ENCODE data around the gene TWIST2. TPM values are rescaled to one million over a fixed set of nuclear protein-coding genes. Genes with fewer than 3 reads are reported as not detected.

Gene TWIST2
- polyA plus RNA-seq, 1 donor from 2014 or later: not detected

GRCh38 chr2:238822955-238823354, 24.9 kb upstream of the TWIST2 start:
- Histone ChIP-seq H3K9me3 (ENCODE audit: low read length) (peaks cover 12% of the 10 kb centered on the region), H3K4me2 (ENCODE audit: low read length) (no peak overlapping the region), H3K27ac (ENCODE audit: low read length) (no peak overlapping the region), H3F3A (ENCODE audit: insufficient read depth, low read length, poor library complexity, severe bottlenecking) (no peaks in the 10 kb centered on the region), H3K36me3 (ENCODE audit: insufficient read depth, low read length) (no peaks in the 10 kb centered on the region), H3K9ac (ENCODE audit: low read length) (no peak overlapping the region), H3K27me3 (ENCODE audit: insufficient read depth, low read depth, low read length) (no peaks in the 10 kb centered on the region), H3K9me2 (ENCODE audit: insufficient read depth, low read length) (no peaks in the 10 kb centered on the region), H3K4me3 (ENCODE audit: low read length) (no peak overlapping the region), H3K79me2 (replicated peaks; ENCODE audit: insufficient read depth, low read length) (no peaks in the 10 kb centered on the region), H4K20me1 (ENCODE audit: insufficient read depth) (no peaks in the 10 kb centered on the region), H2AFZ (ENCODE audit: low read depth, low read length) (no peak overlapping the region)
- no peak for TF ChIP-seq TAF1 (IDR thresholded peaks at IDR 0.05; ENCODE audit: low read depth)
- no peak for TF ChIP-seq EZH2 (IDR thresholded peaks at IDR 0.05; ENCODE audit: borderline replicate concordance, insufficient read depth, low read length, poor library complexity, severe bottlenecking)

GRCh38 chr2:238831177-238831576, 16.7 kb upstream of the TWIST2 start:
- Histone ChIP-seq H3K36me3 (ENCODE audit: insufficient read depth, low read length) (no peaks in the 10 kb centered on the region), H3K9me3 (ENCODE audit: low read length) (no peaks in the 10 kb centered on the region), H3K9me2 (ENCODE audit: insufficient read depth, low read length) (no peaks in the 10 kb centered on the region), H3K9ac (ENCODE audit: low read length) (no peak overlapping the region), H3F3A (ENCODE audit: insufficient read depth, low read length, poor library complexity, severe bottlenecking) (no peaks in the 10 kb centered on the region), H3K4me2 (ENCODE audit: low read length) (no peak overlapping the region), H3K4me3 (ENCODE audit: low read length) (no peak overlapping the region), H2AFZ (ENCODE audit: low read depth, low read length) (no peak overlapping the region), H3K27me3 (ENCODE audit: insufficient read depth, low read depth, low read length) (no peaks in the 10 kb centered on the region), H4K20me1 (ENCODE audit: insufficient read depth) (no peaks in the 10 kb centered on the region), H3K79me2 (replicated peaks; ENCODE audit: insufficient read depth, low read length) (no peaks in the 10 kb centered on the region), H3K27ac (ENCODE audit: low read length) (no peak overlapping the region)
- no peak for TF ChIP-seq EP300 (conservative IDR thresholded peaks at IDR 0.05; ENCODE audit: poor library complexity, severe bottlenecking)
- TF ChIP-seq MXI1 (conservative IDR thresholded peaks at IDR 0.05; ENCODE audit: poor library complexity, severe bottlenecking): no peak
- TF ChIP-seq SMC3 (conservative IDR thresholded peaks at IDR 0.05; ENCODE audit: poor library complexity): no peak
- no peak for TF ChIP-seq EZH2 (IDR thresholded peaks at IDR 0.05; ENCODE audit: borderline replicate concordance, insufficient read depth, low read length, poor library complexity, severe bottlenecking)
- TF ChIP-seq RAD21 (conservative IDR thresholded peaks at IDR 0.05): no peak
- TF ChIP-seq REST (IDR thresholded peaks at IDR 0.05; ENCODE audit: borderline replicate concordance): no peak
- TF ChIP-seq TAF1 (IDR thresholded peaks at IDR 0.05; ENCODE audit: low read depth): no peak
- TF ChIP-seq POLR2AphosphoS5 (IDR thresholded peaks at IDR 0.05): no peak

GRCh38 chr2:238834982-238835381, 12.9 kb upstream of the TWIST2 start:
- Histone ChIP-seq H3F3A (ENCODE audit: insufficient read depth, low read length, poor library complexity, severe bottlenecking) (no peaks in the 10 kb centered on the region), H3K9me3 (ENCODE audit: low read length) (no peaks in the 10 kb centered on the region), H2AFZ (ENCODE audit: low read depth, low read length) (no peak overlapping the region), H4K20me1 (ENCODE audit: insufficient read depth) (no peaks in the 10 kb centered on the region), H3K36me3 (ENCODE audit: insufficient read depth, low read length) (no peaks in the 10 kb centered on the region), H3K4me3 (ENCODE audit: low read length) (no peak overlapping the region), H3K9me2 (ENCODE audit: insufficient read depth, low read length) (no peaks in the 10 kb centered on the region), H3K27ac (ENCODE audit: low read length) (no peak overlapping the region), H3K4me2 (ENCODE audit: low read length) (no peak overlapping the region), H3K9ac (ENCODE audit: low read length) (no peak overlapping the region), H3K79me2 (replicated peaks; ENCODE audit: insufficient read depth, low read length) (no peaks in the 10 kb centered on the region), H3K27me3 (ENCODE audit: insufficient read depth, low read depth, low read length) (no peaks in the 10 kb centered on the region)
- no peak for TF ChIP-seq POLR2AphosphoS5 (IDR thresholded peaks at IDR 0.05)
- no peak for TF ChIP-seq EZH2 (IDR thresholded peaks at IDR 0.05; ENCODE audit: borderline replicate concordance, insufficient read depth, low read length, poor library complexity, severe bottlenecking)
- no peak for TF ChIP-seq MXI1 (conservative IDR thresholded peaks at IDR 0.05; ENCODE audit: poor library complexity, severe bottlenecking)
- no peak for TF ChIP-seq EP300 (conservative IDR thresholded peaks at IDR 0.05; ENCODE audit: poor library complexity, severe bottlenecking)
- TF ChIP-seq CTCF (IDR thresholded peaks at IDR 0.05; ENCODE audit: poor library complexity, severe bottlenecking): no peak
- no peak for TF ChIP-seq RAD21 (conservative IDR thresholded peaks at IDR 0.05)
- no peak for TF ChIP-seq TAF1 (IDR thresholded peaks at IDR 0.05; ENCODE audit: low read depth)
- no peak for TF ChIP-seq REST (IDR thresholded peaks at IDR 0.05; ENCODE audit: borderline replicate concordance)
- TF ChIP-seq SMC3 (conservative IDR thresholded peaks at IDR 0.05; ENCODE audit: poor library complexity): no peak

Data from neural cell (in vitro differentiated cells).